SK-N-SH (cell line): ENCODE results near the gene PIAS2. TPM values are rescaled to one million over a fixed set of nuclear protein-coding genes. Genes with fewer than 3 reads are reported as not detected.
"Not testable (repeated sequence)": the region's sequence is repeated elsewhere in the genome, so short reads cannot be mapped to it uniquely, and the experiment has no call there.

ENCODE experiments used
- CTCF ChIA-PET: fragments of 300-600, 350-600 bp; formaldehyde crosslinking; extraction: SDS; loops from one replicate; lab custom pipeline; 2021; lab: Yijun Ruan, JAX
- POLR2A ChIA-PET: fragments of 350-600 bp; sonication (Branson Sonifier 250); formaldehyde crosslinking; extraction: SDS; loops from one replicate; lab custom pipeline; 2020; ENCODE audit warnings: antibody characterized with exemption, inconsistent platforms; lab: Yijun Ruan, JAX
- DNase-seq: peaks from one replicate; pipeline ENCODE4 v3.0.0; 2012
- H2AFZ ChIP-seq: fragments of 200-600 bp; sonication (generic); 2 replicates; pipeline ENCODE4 v1.8.1; 2016; ENCODE audit warnings: antibody characterized with exemption, mild to moderate bottlenecking, low read depth
- H3F3A ChIP-seq: fragments of 200-600 bp; sonication (generic); replicated peaks from 2 replicates; pipeline ENCODE3; 2016; ENCODE audit warnings: antibody characterized with exemption, mild to moderate bottlenecking; ENCODE audit not compliant: insufficient read depth
- H3K27ac ChIP-seq, 2 experiments: fragments of 200-500 bp in 1 of 2; fragments of 200-600 bp in 1 of 2; sonication (Bioruptor generic) in 1 of 2; sonication (generic), shearing (Covaris generic) in 1 of 2; 2 replicates each; pipeline versions ENCODE4 v1.5.1 to v1.6.1; 2014 to 2016; ENCODE audit warnings: low read depth in 2 of 2, inconsistent platforms in 1 of 2, low read length in 1 of 2, mild to moderate bottlenecking in 1 of 2, mixed read lengths in 1 of 2
- H3K27me3 ChIP-seq: fragments of 200-600 bp; sonication (generic), shearing (Covaris generic); 2 replicates; pipeline ENCODE4 v1.6.1; 2016; ENCODE audit warnings: mixed run types; ENCODE audit not compliant: insufficient read depth
- H3K36me3 ChIP-seq, 2 experiments: fragments of 200-500 bp in 1 of 2; fragments of 200-600 bp in 1 of 2; sonication (Bioruptor generic) in 1 of 2; sonication (generic) in 1 of 2; replicated peaks in 1 of 2; 2 replicates each; pipeline versions ENCODE3 to v1.5.1; 2014 to 2016; ENCODE audit warnings: low read length in 1 of 2, mild to moderate bottlenecking in 1 of 2; ENCODE audit not compliant: insufficient read depth in 2 of 2, control insufficient read depth in 1 of 2
- H3K4me1 ChIP-seq, 2 experiments: fragments of 200-500 bp in 1 of 2; fragments of 200-600 bp in 1 of 2; sonication (Bioruptor generic) in 1 of 2; sonication (generic), shearing (Covaris generic) in 1 of 2; 2 replicates each; pipeline versions ENCODE4 v1.5.1 to v1.6.1; 2014 to 2016; ENCODE audit warnings: low read depth in 1 of 2, low read length in 1 of 2, mixed run types in 1 of 2; ENCODE audit not compliant: insufficient read depth in 2 of 2, control insufficient read depth in 1 of 2
- H3K4me2 ChIP-seq: fragments of 200-600 bp; sonication (generic), shearing (Covaris generic); 2 replicates; pipeline ENCODE4 v1.6.1; 2017; ENCODE audit warnings: mixed run types
- H3K4me3 ChIP-seq, 2 experiments: fragments of 200-500 bp in 1 of 2; fragments of 200-600 bp in 1 of 2; sonication (Bioruptor generic) in 1 of 2; sonication (generic), shearing (Covaris generic) in 1 of 2; 2 replicates each; pipeline versions ENCODE4 v1.5.1 to v1.8.1; 2014 to 2016; ENCODE audit warnings: low read depth in 2 of 2, inconsistent platforms in 1 of 2, low read length in 1 of 2, mild to moderate bottlenecking in 1 of 2, mixed read lengths in 1 of 2, moderate library complexity in 1 of 2
- H3K79me2 ChIP-seq: fragments of 200-600 bp; sonication (generic); 2 replicates; pipeline ENCODE4 v1.8.1; 2017; ENCODE audit warnings: mild to moderate bottlenecking; ENCODE audit not compliant: insufficient read depth
- H3K9ac ChIP-seq: fragments of 200-600 bp; sonication (generic); 2 replicates; pipeline ENCODE4 v1.6.1; 2017; ENCODE audit warnings: mixed run types
- H3K9me2 ChIP-seq: fragments of 200-600 bp; sonication (generic); 2 replicates; pipeline ENCODE4 v1.6.1; 2017; ENCODE audit warnings: mixed run types
- H3K9me3 ChIP-seq: fragments of 200-600 bp; sonication (generic); 2 replicates; pipeline ENCODE4 v1.6.1; 2017; ENCODE audit warnings: mixed run types, mild to moderate bottlenecking, moderate library complexity
- H4K20me1 ChIP-seq: fragments of 200-600 bp; sonication (generic); 2 replicates; pipeline ENCODE4 v1.6.1; 2017; ENCODE audit warnings: mild to moderate bottlenecking, mixed run types; ENCODE audit not compliant: insufficient read depth
- EZH2phosphoT487 ChIP-seq: fragments of 200-600 bp; sonication (generic); IDR thresholded peaks from 2 replicates; pipeline ENCODE4 v1.6.1; 2017; ENCODE audit warnings: low read depth, mixed run types, mild to moderate bottlenecking, antibody characterized with exemption, moderate library complexity, borderline replicate concordance
- FOXJ3 ChIP-seq: sonication (generic); formaldehyde crosslinking; IDR thresholded peaks from 2 replicates; pipeline ENCODE4 v1.5.1; 2020; ENCODE audit warnings: mild to moderate bottlenecking, missing genetic modification reagents
- JUND ChIP-seq: IDR thresholded peaks from 2 replicates; pipeline ENCODE4 v1.4.0; 2012
- MXI1 ChIP-seq: IDR thresholded peaks from 2 replicates; pipeline ENCODE4 v1.6.1; 2012; ENCODE audit warnings: mild to moderate bottlenecking, low read depth, low read length, improper control_type of control experiment
- NFIC ChIP-seq: IDR thresholded peaks from 2 replicates; pipeline ENCODE4 v1.4.0; 2012; ENCODE audit warnings: borderline replicate concordance
- RCOR1 ChIP-seq: fragments of 150-350 bp; IDR thresholded peaks from 2 replicates; pipeline ENCODE4 v1.6.1; 2017; ENCODE audit warnings: antibody characterized with exemption, low read length
- RXRA ChIP-seq: IDR thresholded peaks from 2 replicates; pipeline ENCODE4 v1.4.0; 2012; ENCODE audit warnings: low read depth, mild to moderate bottlenecking, borderline replicate concordance
- SIN3A ChIP-seq: IDR thresholded peaks from 2 replicates; pipeline ENCODE4 v1.6.1; 2012; ENCODE audit warnings: low read depth, mild to moderate bottlenecking, low read length, moderate library complexity, borderline replicate concordance
- TAF1 ChIP-seq: IDR thresholded peaks from 2 replicates; pipeline ENCODE4 v1.6.1; 2012; ENCODE audit warnings: low read depth, mild to moderate bottlenecking, low read length, moderate library complexity, borderline replicate concordance
- WGBS: methylation state at CpG from one replicate; pipeline ENCODE4 v1.1.6; 2017; ENCODE audit warnings: low lambda C conversion rate; 5-methylcytosine and 5-hydroxymethylcytosine counted together
- polyA plus RNA-seq, 3 experiments: library from polyadenylated mRNA; depleted of rRNA; stranded (reverse); fragments of >200 nt; gene quantifications; 2 replicates each; pipeline ENCODE4 v1.2.3, GENCODE V29; 2012
- TF ChIP-seq, protein P1 (sequence below): fragments of 150-350 bp; IDR thresholded peaks from 2 replicates; pipeline ENCODE4 v1.6.1; 2017; ENCODE audit warnings: antibody characterized with exemption, low read length, low read depth, borderline replicate concordance
- TF ChIP-seq, protein P2 (sequence below): IDR thresholded peaks from 2 replicates; pipeline ENCODE4; 2012

The PIAS2 gene
- polyA plus RNA-seq, 1 of the 3 experiments (the other 2 are of a cell fraction) = 9.0 TPM

DNA sequence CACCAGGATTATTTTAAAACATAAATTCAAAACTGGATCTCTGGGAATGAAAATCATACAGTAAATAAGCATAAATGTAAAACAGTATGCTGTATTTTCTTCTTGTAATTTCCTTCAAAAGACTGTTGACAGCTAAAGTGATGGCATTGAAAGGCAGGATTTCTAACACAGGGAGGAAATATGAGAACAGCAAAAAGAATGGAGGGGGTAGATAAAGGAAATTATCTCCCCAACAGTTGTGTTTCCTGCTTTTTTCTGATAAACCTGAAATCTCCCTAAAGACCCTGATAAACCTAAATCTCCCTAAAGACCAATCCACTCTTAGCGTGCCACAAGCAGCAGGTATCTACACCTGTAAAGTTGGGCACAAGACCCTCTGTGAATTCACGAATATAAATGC lies 50.8 kb downstream of the PIAS2 start:
- Histone ChIP-seq H2AFZ (no peak overlapping the region), H4K20me1 (no peaks in the 10 kb centered on the region), H3K9ac (no peak overlapping the region), H3K4me2 (no peak overlapping the region), H3K27ac (no peak overlapping the region), H3K4me3 (no peak overlapping the region), H3K79me2 (peaks cover 13% of the 10 kb centered on the region; the same call in 1 of the 2 replicates), H3K9me3 (no peaks in the 10 kb centered on the region; the same call in 1 of the 2 replicates), H3K4me1 (no peaks in the 10 kb centered on the region), H3K27me3 (no peaks in the 10 kb centered on the region), H3K9me2 (no peaks in the 10 kb centered on the region), H3K36me3 (peaks cover 0 to 3% of the 10 kb centered on the region in 2 experiments), H3F3A (no peaks in the 10 kb centered on the region)
- no peak for TF ChIP-seq SIN3A
- no peak for TF ChIP-seq FOXJ3 (CRISPR knock-in tag)
- no peak for TF ChIP-seq JUND
- no peak for TF ChIP-seq TAF1
- TF ChIP-seq, protein P1, sequence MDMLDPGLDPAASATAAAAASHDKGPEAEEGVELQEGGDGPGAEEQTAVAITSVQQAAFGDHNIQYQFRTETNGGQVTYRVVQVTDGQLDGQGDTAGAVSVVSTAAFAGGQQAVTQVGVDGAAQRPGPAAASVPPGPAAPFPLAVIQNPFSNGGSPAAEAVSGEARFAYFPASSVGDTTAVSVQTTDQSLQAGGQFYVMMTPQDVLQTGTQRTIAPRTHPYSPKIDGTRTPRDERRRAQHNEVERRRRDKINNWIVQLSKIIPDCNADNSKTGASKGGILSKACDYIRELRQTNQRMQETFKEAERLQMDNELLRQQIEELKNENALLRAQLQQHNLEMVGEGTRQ = no peak
- no peak for TF ChIP-seq RCOR1
- no peak for TF ChIP-seq RXRA
- ChIA-PET CTCF (no interaction called here), POLR2A (no interaction called here)
- 95% methylated on average over 2 of the region's 2 CpGs for WGBS
- DNase-seq = no peak

- H3K4me1 ChIP-seq, H4K20me1 ChIP-seq, H3K9me3 ChIP-seq, H3K27me3 ChIP-seq, CTCF ChIA-PET, H3K4me3 ChIP-seq, H3K4me2 ChIP-seq, H2AFZ ChIP-seq, H3K27ac ChIP-seq, POLR2A ChIA-PET, DNase-seq, H3F3A ChIP-seq, H3K9ac ChIP-seq, H3K9me2 ChIP-seq, H3K36me3 ChIP-seq: not testable (repeated sequence)
- 97% methylated on average over 8 of the region's 8 CpGs for WGBS
- H3K79me2 ChIP-seq = peaks cover 13% of the 10 kb centered on the region; the same call in 1 of the 2 replicates
These were observed 52.1 kb downstream of the PIAS2 start for GRCh38 chr18:46865245-46865644.

GRCh38 chr18:46859855-46860254 lies 57.5 kb downstream of the PIAS2 start:
- H4K20me1 ChIP-seq = no peaks in the 10 kb centered on the region
- no peak overlapping the region for H3K4me3 ChIP-seq
- no peaks in the 10 kb centered on the region for H3K9me2 ChIP-seq
- H3K27ac ChIP-seq = no peak overlapping the region
- DNase-seq = no peak
- no peaks in the 10 kb centered on the region for H3K27me3 ChIP-seq
- H3K9me3 ChIP-seq = no peaks in the 10 kb centered on the region
- H3K36me3 ChIP-seq = peaks cover 0 to 3% of the 10 kb centered on the region in 2 experiments
- H2AFZ ChIP-seq = no peak overlapping the region
- H3K79me2 ChIP-seq = no peaks in the 10 kb centered on the region
- 92% methylated on average over 2 of the region's 2 CpGs for WGBS
- no peak overlapping the region for H3K4me2 ChIP-seq
- no peak overlapping the region for H3K9ac ChIP-seq
- no peaks in the 10 kb centered on the region for H3K4me1 ChIP-seq
- TF ChIP-seq FOXJ3 (CRISPR knock-in tag) (no peak), NFIC (no peak), EZH2phosphoT487 (no peak), MXI1 (no peak)
- TF ChIP-seq, protein P2, sequence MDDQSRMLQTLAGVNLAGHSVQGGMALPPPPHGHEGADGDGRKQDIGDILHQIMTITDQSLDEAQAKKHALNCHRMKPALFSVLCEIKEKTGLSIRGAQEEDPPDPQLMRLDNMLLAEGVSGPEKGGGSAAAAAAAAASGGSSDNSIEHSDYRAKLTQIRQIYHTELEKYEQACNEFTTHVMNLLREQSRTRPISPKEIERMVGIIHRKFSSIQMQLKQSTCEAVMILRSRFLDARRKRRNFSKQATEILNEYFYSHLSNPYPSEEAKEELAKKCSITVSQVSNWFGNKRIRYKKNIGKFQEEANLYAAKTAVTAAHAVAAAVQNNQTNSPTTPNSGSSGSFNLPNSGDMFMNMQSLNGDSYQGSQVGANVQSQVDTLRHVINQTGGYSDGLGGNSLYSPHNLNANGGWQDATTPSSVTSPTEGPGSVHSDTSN = no peak
- CTCF ChIA-PET = interaction anchor here (0.8 kb wide), 1 partner anchor 9 kb away, joined by 3 read pairs; no protein-coding TSS in a partner anchor
- POLR2A ChIA-PET = no interaction called here
- no peaks in the 10 kb centered on the region for H3F3A ChIP-seq
